ENCODE data around the gene WDR45B. TPM values are rescaled to one million over a fixed set of nuclear protein-coding genes. Genes with fewer than 3 reads are reported as not detected.
"Not testable (repeated sequence)": the region's sequence is repeated elsewhere in the genome, so short reads cannot be mapped to it uniquely, and the experiment has no call there.

The WDR45B gene
- polyA plus RNA-seq, 1 donor = 106 TPM

DNA sequence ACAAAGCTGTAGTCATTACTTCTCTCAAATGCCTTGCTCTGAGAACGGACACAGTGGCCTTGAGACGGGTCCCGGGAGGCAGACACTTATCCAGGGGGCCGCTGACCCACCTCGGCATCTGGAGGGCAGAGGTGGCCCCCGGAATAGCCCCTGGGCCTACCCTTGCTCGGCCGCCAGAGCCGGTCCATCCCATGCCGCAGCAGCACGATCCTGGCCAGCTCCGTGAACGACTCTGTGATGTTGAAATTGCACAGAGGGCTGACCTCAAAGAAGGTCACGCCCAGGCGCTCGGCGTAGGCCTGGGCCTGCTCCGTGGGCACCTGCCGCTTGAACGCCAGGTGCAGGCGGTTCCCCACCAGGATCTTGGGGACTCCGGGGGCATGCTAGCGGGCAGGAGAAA lies 10.1 kb upstream of the WDR45B start:
- no peak for DNase-seq

DNA sequence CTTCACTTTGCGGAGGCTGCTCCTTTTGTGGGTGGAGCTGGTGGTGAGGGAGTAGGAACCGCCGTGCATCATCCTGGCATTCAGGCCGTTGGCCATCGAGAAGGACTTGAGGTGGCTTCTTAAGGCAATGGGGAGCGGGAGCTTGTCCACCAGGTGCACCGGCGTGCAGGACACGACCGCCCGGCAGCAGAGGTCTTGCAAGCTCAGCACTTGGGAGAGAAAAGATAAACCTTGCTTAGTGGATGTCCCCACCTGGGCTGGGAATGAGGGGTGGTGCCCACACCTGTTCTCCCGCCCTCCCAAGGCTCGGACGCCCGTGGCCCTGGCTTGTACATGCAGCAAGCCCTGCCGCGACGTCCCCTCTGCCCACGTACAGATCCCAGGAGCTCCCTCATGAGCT lies 9.7 kb upstream of the WDR45B start:
- DNase-seq = no peak

DNA sequence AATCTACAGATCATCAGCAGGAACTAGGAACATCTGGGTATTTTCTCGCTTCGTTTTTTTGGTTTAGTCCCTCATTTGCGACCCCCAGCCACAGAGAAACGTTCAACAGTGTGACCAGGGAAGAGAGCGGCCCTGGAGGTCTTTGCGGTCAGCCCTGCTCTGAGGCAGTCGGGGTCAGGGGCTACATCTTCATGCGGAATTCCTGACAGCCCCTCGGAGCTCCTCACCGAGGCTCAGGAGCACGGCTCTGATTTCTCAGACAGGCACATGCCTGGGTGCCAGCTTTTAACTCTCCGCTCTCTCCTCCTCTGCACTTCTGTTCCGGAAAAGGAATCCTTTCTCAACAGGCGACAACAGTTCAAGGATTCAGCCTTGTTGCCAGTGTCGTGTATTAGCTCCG lies 8.0 kb upstream of the WDR45B start:
- DNase-seq = no peak

DNA sequence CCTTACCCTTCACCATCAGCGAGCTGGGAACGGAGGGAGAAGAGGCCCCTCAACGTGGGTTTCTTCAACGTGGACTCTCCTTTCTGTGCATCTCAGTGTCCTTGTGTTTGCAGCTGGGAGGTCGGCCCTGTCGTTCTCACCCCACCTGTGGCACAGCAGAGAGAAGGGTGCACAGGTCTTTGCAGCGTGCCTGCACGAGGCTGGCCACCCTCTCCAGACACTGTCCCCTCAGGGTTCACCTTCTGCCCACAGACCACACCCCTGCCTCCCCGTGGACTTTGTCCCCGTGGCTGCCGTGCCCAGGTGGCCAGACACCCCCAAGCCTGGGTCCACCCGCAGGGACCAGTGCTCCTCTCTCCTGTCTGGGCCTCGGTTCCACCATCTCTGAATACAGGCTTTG lies 7.3 kb upstream of the WDR45B start:
- DNase-seq = no peak

DNA sequence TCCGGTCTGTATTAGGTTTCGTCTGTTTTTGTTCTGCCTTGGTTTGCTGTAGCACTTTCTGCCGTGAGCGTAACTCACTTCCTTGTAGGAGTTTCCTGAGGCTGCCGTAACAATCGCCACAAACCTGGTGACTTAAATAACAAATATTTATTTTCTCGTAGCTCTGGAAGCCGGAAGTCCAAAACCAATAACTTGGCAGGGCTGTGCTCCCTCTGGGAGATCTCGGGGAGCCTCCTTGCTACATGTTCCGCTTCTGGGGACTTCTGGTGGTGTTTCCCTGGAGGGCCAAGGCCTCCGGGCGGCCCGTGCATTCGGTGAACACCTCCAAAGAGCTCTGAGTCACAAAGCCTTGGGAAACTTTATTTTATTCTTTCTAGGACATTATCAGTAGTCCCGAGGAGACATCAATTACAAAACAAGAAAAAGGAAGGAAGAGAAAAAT lies 6.8 kb upstream of the WDR45B start:
- DNase-seq = no peak

DNA sequence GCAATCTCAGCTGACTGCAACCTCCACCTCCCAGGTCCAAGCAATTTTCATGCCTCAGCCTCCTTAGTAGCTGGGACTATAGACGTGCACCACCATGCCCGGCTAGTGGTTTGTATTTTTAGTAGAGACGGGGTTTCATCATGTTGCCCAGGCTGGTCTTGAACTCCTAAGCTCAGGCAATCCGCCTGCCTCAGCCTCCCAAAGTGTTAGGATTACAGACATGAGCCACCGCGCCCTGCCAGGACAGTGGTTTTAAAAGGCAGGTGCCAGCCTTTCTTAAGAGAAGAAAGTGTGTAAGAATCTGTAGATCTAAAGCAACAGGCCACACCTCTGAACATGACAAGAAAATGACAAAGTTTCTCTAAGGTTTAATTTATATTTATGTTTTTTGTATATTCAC lies 6.4 kb upstream of the WDR45B start:
- DNase-seq = not testable (repeated sequence)

DNA sequence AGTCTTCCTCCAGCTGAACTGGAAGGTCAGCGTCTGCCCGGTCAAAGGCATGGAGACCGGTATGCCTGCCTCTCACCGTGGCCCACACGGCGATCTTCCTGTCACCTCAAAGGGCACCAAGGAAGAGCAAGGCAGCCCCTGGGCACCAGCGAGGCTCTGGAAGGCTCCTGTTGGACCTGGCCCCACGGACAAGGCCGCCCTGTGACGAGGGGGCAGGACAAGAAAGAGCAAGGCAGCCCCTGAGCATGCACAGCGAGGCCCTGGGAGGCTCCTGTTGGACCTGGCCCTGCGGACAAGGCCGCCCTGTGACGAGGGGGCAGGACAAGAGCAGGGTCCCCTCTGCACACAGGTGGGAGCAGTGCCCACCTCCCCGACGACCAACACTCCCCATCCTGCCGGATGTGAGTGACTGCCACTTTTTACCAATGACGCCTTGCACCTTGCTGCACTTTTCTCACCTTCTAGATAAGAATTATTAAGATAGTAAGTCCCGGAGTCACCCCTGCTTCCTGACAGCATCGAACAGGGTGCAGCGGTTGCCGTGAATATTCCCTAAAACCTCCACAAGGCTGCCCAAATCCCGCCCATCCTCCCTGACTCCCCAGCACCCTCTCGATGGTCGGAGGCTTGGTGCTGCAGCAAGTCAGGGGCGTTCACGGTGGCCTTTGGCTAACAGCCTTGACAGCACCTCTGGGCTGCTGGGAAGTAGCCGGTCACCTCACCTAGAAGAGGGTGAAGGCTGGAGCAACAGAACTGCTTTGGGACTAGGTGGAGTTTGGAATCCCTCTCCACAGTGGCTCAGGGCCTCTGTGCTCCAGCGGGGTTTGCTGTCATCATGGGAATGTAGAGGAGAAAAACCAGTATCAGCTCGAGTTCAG lies 5.6 kb upstream of the WDR45B start:
- no peak for DNase-seq

DNA sequence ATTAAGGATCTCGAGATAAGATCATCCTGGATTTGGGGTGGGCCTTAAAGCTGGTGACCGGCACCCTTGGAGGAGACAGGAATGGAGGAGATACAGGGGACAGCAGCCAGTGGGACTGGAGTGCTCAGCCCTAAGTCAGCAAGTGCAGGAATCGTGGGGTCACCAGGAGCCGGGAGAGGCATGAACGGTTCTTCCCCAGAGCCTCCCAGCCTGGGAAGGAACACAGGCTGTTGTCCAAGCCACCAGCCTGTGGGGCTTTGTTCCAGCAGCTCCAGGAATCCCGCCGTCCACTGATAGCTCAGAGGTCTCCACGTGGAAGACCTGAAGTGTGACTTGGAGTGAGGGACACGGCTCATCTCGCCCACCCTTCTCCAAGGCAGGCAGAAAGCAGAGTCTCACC lies 2.5 kb upstream of the WDR45B start:
- DNase-seq = no peak

DNA sequence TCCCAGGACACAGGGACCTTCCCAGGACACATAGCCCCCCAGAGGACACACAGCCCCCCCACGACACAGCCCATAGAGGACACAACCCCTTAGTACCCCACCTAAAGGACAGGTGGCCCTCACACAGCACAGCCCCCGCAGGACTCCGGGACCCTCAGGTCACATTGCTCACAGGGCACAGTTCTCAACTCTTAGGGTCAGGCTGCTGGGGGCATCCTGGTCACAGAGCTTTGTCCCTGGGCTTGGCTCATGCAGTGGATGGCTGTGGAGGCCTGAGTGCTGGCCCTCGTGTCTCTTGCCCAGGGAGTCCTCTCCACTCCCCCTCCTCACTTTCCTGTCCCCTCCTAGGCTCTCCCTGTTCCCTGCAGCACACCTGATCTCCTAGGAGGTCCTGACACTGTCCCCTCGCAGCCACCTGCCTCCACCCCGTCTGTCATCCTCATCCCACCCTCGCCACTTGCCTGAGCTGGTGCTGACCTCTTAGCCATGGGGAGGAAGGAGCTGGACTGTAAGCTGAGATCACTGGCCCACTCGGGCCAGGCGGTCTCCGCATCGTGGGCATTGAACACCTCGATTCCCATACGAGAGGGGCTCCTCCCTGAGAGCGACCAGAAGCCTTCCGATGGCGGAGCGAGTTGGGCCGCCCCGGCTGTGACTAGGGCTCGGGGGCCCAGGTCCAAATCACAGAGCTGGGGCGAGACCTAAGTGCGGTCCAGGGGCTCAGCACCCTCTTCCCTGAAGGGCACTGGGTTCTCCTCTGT lies 1.4 kb upstream of the WDR45B start:
- DNase-seq = no peak

DNA sequence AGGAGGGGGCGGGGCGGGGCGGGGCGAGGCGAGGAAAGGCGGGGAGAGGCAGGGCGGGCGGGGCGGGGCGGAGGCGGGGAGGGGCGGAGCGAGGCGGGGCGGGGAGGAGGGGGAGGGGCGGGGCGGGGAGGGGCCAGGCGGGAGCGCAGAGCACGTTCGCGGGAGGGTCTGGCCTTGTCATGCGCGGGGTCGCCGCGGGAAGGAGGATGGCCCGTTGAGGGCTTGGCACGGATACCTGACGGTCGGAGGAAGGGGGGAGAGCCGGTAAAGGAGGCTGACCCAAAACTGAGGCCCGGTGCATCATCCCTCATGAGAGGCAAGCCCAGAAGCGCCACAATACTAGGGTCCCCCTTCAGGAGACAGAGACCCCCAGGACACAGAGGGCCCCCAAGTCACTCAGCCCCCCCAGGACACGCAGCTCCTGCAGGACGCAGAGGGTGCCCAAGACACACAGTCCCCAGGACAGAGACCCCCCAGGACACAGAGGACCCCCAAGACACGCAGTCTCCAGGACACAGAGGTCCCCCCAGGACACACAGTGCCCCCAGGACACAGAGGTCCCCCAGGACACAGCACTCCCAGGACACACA lies 593 bp upstream of the WDR45B start:
- no peak for DNase-seq

DNA sequence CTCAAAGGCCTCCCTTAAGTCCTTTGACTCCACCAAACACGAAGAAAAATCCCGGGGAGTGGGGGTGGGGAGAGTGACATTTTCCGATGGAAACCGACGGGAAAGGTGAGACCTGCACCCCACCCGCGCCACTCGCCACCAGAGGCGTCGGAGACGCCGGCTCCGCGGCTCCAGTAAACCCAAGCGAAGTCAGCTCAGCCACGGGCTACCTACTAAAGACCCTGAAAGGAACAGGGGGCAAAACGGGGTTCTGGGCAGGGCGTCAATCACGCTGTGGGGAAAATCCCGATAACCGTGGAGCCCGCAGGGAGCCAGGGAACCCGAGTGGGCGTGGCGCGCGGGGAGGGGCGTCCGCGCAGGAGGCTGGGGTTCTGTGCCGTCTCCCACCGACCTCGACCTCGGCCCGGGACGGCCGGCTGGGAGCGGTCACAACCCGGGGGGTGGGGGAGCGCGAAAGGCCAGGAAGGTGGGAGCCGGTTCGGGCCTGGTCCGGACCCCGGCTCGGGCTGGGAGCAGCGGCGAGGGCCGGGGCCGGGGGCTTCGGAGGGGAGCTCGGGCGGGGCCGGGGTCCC lies 565 bp downstream of the WDR45B start:
- DNase-seq = no peak

DNA sequence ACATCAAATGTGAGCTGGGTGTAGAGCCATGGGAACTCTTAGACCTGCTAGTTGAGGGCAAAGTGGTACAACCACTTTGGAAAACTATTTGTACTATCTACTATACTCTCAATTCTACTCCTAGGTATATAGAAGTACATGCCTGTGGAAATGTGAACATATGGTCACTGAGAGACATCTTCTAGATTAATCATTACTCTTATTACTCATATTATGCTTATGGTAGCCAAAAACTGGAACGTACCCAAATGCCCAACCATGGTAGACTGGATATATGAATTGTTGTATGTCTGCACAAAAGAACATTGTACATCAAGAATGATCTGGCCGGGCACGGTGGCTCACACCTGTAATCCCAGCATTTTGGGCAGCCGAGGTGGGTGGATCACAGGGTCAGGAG lies 2.7 kb downstream of the WDR45B start:
- no peak for DNase-seq

DNA sequence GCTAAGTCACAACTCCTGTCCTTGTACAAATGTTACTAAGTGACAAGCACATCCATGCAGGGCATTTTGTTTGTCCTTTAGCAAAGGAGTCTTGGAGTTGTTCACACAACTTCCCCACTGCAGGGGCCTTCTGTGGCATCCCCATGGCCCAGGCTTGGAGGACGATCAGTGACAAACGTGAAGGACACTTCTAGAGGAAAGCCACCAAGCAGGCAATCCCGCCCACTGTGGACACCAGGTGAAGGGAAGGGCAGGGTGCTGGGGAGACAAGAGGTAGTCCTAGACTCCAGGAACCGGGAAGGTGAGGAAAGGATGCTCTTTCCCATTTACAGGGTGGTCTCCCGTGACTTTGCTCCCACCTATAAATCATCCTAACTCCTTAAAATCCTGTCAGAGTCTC lies 4.1 kb downstream of the WDR45B start:
- no peak for DNase-seq

DNA sequence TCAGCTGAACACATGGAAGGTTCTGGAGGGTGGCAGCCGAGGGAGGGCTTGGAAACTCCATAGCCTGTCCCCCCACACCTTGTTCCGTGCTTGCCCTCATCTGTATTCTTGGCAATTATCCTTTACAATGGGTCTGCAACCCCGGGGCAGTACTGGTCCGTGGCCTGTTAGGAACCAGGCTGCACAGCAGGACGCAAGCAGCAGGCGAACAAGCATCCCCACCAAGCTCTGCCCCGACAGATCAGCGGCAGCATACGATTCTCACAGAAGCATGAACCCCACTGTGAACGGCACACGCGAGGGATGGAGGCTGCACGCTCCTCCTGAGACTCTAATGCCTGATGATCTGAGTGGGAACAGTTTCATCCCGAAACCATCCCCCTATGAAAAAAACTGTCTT lies 6.2 kb downstream of the WDR45B start:
- DNase-seq = no peak

DNA sequence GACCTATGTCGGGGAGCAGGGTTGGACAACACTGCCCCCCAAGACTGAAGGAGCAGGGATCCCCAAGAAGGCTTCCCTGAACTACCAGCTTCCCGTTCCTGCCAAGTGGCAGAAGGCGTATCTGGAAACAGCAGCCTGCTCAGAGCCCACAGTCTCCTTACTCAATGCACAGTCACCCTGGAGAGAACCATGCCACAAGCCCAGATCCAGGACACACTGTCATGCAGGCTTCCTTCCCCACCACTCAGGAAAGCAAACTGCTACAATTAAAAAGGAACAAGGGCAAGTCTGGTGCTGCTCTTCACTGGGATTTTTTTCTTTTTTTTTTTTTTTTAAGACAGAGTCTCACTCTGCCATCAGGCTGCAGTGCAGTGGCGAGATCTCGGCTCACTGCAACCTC lies 8.2 kb downstream of the WDR45B start:
- DNase-seq = no peak

DNA sequence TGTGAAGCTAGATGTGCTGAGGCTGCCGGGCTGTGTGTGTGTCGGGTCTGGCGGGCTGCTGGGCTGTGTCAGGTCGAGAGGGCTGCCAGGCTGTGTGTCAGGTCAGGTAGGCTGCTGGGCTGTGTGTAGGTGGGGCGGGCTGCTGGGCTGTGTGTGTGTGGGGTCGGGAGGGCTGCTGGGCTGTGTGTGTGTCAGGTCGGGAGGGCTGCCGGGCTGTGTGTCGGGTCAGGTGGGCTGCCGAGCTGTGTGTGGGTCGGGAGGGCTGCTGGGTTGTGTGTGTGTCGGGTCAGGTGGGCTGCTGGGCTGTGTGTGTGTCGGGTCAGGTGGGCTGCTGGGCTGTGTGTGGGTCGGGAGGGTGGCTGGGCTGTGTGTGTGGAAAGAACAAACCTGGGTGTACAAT lies 8.6 kb downstream of the WDR45B start:
- no peak for DNase-seq

DNA sequence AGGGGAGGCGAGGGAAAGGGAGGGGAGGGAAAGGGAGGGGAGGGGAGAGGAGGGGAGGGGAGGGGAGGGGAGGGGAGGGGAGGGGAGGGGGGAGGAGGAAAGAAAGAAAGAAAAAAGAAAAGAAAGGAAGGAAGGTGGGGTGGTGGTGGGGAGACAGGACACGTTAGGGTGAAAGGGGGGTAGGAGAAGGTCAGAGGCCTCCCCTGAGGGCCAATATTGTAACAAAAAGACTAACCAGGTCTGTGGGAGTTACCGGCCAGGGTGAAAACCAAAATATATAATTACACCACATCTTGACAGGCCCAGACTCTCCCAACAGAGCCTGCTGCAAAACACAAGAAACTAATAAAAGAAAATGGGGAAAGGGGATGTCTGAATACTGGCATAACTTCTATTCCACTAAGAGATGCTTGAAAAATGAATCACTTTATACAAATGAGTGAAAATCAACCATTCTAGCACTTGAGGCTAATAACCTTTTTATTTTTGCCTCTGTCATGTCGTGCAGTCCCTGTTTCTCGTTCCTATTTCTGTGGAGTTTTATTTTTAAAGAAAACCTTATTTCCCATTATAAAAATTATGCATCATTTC lies 10.0 kb downstream of the WDR45B start:
- no peak for DNase-seq

DNA sequence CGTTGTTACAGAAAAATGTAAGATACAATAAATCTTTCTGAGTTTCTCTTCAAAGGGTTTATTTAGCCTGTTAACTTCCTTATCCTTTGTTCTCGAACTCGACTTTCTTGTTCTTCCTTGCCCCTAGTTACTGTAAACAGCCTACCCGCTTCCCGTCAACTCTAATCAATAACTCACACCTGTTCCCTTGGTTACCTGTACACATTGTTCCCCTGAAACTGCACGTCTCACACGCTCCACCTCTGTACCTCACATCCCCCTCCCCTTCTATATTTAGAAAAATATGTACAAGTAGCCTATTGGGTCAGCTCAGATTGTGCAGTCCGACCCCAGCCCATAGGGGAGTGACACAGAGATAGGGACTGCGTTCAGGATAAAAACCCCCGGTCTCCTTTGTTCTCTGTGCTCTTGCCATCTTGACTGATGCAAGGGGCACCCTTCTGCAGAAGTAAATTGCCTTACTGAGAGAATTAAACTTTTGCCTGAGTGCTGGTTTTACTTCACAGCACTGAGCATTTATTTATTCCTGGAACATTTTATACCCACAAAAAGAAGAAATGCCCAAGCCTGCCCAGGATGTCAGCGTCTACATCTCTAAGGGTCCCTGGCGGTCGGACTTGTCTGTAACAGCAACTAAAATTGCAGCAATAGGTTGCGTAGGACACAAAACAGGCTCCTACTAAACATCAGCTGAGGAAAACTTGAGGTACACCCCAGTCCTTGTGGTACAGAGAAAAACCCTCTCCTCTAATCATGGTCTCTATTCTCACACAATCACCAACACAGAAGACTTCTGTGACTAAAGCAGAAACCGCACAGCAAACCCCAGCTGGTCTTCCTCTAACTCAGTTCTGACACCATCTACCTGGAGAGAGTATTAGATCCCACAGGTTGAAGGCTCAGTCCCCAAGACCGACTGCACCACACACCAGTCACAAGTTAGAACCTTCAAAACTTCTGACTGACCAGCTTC lies 11.3 kb downstream of the WDR45B start:
- no peak for DNase-seq

DNA sequence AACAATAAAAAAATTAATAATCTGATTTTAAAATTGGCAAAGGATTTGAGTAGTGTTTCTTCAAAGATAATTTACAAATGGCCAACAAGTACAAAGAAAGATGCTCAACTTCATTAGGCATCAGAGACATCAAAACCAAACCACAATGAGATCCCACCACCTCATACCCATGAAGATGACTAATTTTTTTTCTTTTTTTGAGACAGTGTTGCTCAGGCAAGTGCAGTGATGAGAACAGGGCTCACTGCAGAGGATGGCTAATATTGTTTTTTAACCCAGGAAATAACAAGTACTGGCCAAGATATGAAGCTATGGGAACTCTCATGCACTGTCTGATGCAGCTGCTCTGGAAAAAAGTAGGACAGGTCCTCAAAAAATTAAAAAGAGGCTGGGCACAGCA lies 14.9 kb downstream of the WDR45B start:
- no peak for DNase-seq

DNA sequence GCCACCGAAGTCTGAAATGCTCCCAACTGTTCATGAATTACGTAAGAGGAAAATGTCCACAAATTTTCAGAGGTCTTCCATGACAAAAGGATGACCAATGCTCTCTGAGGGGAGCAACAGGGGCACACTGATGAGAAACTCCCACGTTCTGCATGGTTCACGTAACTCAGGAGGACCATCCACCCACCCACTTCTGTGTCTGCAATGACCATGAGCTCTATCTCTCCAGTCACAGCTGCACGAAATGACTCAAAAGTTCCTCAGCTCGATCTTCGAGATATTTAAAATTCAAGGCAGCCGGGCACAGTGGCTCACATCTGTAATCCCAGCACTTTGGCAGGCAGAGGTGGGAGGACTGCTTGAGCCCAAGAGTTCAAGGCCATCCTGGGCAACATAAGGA lies 15.8 kb downstream of the WDR45B start:
- no peak for DNase-seq

DNA sequence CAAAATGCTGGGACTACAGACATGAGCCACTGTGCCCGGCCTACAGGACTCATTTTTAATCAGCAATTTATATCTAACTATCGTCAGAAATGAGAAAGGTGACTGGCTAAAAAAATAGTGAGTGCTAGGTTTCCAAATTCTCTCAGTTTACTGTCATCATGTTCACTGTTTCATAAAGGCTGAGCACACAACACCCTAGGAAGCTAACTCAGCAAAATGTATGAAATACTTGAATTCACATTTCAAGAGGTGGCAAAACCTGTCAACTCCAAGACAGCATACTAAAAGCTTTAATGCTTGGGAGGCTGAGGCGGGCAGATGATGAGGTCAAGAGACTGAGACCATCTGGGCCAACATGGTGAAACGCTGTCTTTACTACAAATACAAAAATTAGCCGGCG lies 16.7 kb downstream of the WDR45B start:
- no peak for DNase-seq
